T-cell (primary cell): Measurements from ENCODE around the gene KCNAB2. TPM values are rescaled to one million over a fixed set of nuclear protein-coding genes. Genes with fewer than 3 reads are reported as not detected.
A peak's percentile ranks its signal among the peaks of the same experiment; 100 is the strongest.

ENCODE experiments used
- ATAC-seq, 4 experiments: fragments of 200-7000 bp in 3 of 4; fragments of 150-1000 bp in 1 of 4; cut with Tn5 transposase; replicated peaks in 1 of 4; 1 replicate in 3 of 4; 2 replicates in 1 of 4; pipeline ENCODE4 v1.10.0; 2021; ENCODE audit warnings: moderate library complexity in 3 of 4, mild to moderate bottlenecking in 2 of 4, moderate number of reproducible peaks in 1 of 4
- CTCF ChIA-PET, 2 donors: fragments of 300-600 bp; sonication (Branson Sonifier 250); formaldehyde crosslinking; loops; one replicate each; lab custom pipeline; 2022; ENCODE audit warnings: antibody characterized with exemption in 2 of 2; lab: Charles Lee
- POLR2A ChIA-PET, 2 donors: fragments of 300-600 bp; sonication (Branson Sonifier 250); formaldehyde crosslinking; loops; one replicate each; lab custom pipeline; 2022; ENCODE audit warnings: antibody characterized with exemption in 2 of 2; lab: Charles Lee
- DNase-seq, 35 experiments: peaks; one replicate each; pipeline versions ENCODE4 v3.0.0 to v3.0.0-alpha.2; 2013 to 2023
- H3K27ac ChIP-seq: one replicate; pipeline ENCODE4 v1.5.1; 2013; ENCODE audit warnings: low read length
- H3K27me3 ChIP-seq, 2 experiments: replicated peaks in 1 of 2; 1 replicate in 1 of 2; 2 replicates in 1 of 2; pipeline versions ENCODE4 v1.6.1 to v1.7.0; 2013; ENCODE audit warnings: low read length in 1 of 2, mixed read lengths in 1 of 2; ENCODE audit not compliant: control insufficient read depth in 2 of 2, insufficient read depth in 2 of 2; ENCODE audit errors: extremely low read depth in 1 of 2
- H3K36me3 ChIP-seq, 2 donors: 1 replicate in 1 of 2; 2 replicates in 1 of 2; pipeline versions ENCODE4 v1.6.1 to v1.7.0; 2013; ENCODE audit warnings: low read length in 1 of 2; ENCODE audit not compliant: control insufficient read depth in 2 of 2, insufficient read depth in 1 of 2; ENCODE audit errors: extremely low read depth in 1 of 2
- H3K4me1 ChIP-seq, 2 experiments: 1 replicate in 1 of 2; 2 replicates in 1 of 2; pipeline versions ENCODE4 v1.6.1 to v1.7.0; 2013; ENCODE audit warnings: low read length in 2 of 2, mixed read lengths in 1 of 2; ENCODE audit not compliant: insufficient read depth in 2 of 2, control insufficient read depth in 1 of 2; ENCODE audit errors: extremely low read depth in 1 of 2
- H3K4me3 ChIP-seq, 2 donors: 1 replicate in 1 of 2; 2 replicates in 1 of 2; pipeline versions ENCODE4 v1.5.1 to v1.7.0; 2013; ENCODE audit warnings: mild to moderate bottlenecking in 2 of 2, low read length in 1 of 2, moderate library complexity in 1 of 2; ENCODE audit not compliant: control insufficient read depth in 1 of 2; ENCODE audit errors: extremely low read depth in 1 of 2
- H3K9me3 ChIP-seq: 2 replicates; pipeline ENCODE4 v1.7.0; 2013
- H3K27ac Mint-ChIP-seq, 2 donors: one replicate each; pipeline ENCODE4 v1.8.0; 2020 to 2021; ENCODE audit warnings: mild to moderate bottlenecking in 2 of 2, mixed read lengths in 2 of 2
- H3K27me3 Mint-ChIP-seq, 2 donors: one replicate each; pipeline ENCODE4 v1.8.0; 2021 to 2022; ENCODE audit warnings: mixed read lengths in 2 of 2
- H3K36me3 Mint-ChIP-seq: one replicate; pipeline ENCODE4 v1.8.0; 2021; ENCODE audit warnings: mixed read lengths
- H3K4me1 Mint-ChIP-seq, 3 donors: one replicate each; pipeline ENCODE4 v1.8.0; 2020 to 2022; ENCODE audit warnings: mixed read lengths in 3 of 3, mild to moderate bottlenecking in 1 of 3
- H3K4me3 Mint-ChIP-seq, 3 donors: one replicate each; pipeline ENCODE4 v1.8.0; 2020 to 2022; ENCODE audit warnings: mild to moderate bottlenecking in 3 of 3, mixed read lengths in 3 of 3, moderate library complexity in 3 of 3
- H3K9me3 Mint-ChIP-seq, 3 donors: one replicate each; pipeline ENCODE4 v1.8.0; 2020 to 2022; ENCODE audit warnings: mixed read lengths in 3 of 3
- WGBS: methylation state at CpG from one replicate; pipeline ENCODE4 v1.1.5; 2013; ENCODE audit warnings: missing lambda C conversion rate; ENCODE audit not compliant: insufficient coverage; 5-methylcytosine and 5-hydroxymethylcytosine counted together
- total RNA-seq, 35 experiments: library from RNA in 6 of 35; stranded (reverse) in 6 of 35; fragments of 120-200 nt in 1 of 35; gene quantifications; one replicate each; pipeline versions ENCODE4 v1.2.1 to v1.2.4 and lab custom pipeline; 2013 to 2026

KCNAB2 gene
- total RNA-seq, 5 donors from 2014 or later (not counting 1 experiment from before 2014, with no cell fraction given), result 181 to 270 (median 252) TPM

DNA sequence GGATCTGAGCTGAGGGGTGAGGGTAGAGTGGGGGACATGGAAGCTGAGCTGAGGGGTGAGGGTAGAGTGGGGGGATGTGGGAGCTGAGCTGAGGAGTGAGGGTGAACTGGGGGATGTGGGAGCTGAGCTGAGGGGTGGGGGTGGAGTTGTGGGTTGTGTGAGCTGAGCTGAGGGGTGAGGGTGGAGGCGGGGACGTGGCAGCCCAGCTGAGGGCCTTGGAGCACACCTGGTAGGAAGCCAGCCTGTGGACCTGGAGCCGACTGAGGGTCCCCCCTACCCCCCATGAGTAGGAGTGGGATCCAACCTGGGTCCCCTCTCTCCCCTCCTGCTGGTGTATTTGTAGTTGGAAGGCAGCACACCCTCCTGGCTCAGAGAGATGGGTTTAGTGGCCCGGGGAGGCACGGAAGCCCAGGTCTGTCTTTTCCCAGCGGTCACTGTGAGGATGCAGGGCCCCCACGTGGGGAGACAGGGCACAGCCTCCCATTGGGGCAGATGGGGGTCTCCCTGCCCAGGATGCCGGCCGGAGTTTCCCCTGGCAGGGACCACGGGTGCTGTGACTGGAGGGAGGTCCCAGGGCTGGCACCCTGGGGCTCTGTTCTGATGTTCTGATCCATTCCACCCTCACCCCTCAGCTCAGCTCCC is 40.3 kb upstream of the KCNAB2 start:
- ChIA-PET CTCF (no interaction called here), POLR2A (no interaction called here)
- Histone ChIP-seq H3K27ac (no peak overlapping the region), H3K36me3 (peaks cover 3 to 14% of the 10 kb centered on the region in 2 donors), H3K9me3 (no peaks in the 10 kb centered on the region), H3K4me1 (peaks cover 0 to 50% of the 10 kb centered on the region in 2 experiments), H3K27me3 (no peaks in the 10 kb centered on the region), H3K4me3 (no peak overlapping the region)
- WGBS, result 100% methylated on average over 1 of the region's 10 CpGs
- peaks cover 4% of the 10 kb centered on the region for H3K36me3 Mint-ChIP-seq
- ATAC-seq (no peak), DNase-seq (no peak)
- peaks cover 10 to 43% (median 39%) of the 10 kb centered on the region in 3 donors for H3K4me1 Mint-ChIP-seq
- no peaks in the 10 kb centered on the region for H3K9me3 Mint-ChIP-seq
- H3K27me3 Mint-ChIP-seq, result no peaks in the 10 kb centered on the region
- H3K27ac Mint-ChIP-seq, result peak overlapping the region in 1 of 2 donors; percentile 11
- H3K4me3 Mint-ChIP-seq, result no peak overlapping the region

- ChIA-PET POLR2A (no interaction called here), CTCF (no interaction called here)
- peaks cover 4% of the 10 kb centered on the region for H3K36me3 Mint-ChIP-seq
- 89% methylated on average over 10 of the region's 12 CpGs for WGBS
- no peaks in the 10 kb centered on the region for H3K9me3 Mint-ChIP-seq
- peak overlapping the region in 1 of 3 donors; percentile 39 for H3K4me3 Mint-ChIP-seq
- no peak overlapping the region for H3K27ac Mint-ChIP-seq
- ATAC-seq (no peak), DNase-seq (no peak)
- peak overlapping the region in 1 of 2 donors; percentile 9 for H3K4me3 ChIP-seq
- no peaks in the 10 kb centered on the region for H3K27me3 ChIP-seq
- H3K4me1 Mint-ChIP-seq, result peaks cover 6 to 38% (median 35%) of the 10 kb centered on the region in 3 donors
- H3K27ac ChIP-seq, result no peak overlapping the region
- H3K27me3 Mint-ChIP-seq, result no peaks in the 10 kb centered on the region
- H3K4me1 ChIP-seq, result peaks cover 0 to 55% of the 10 kb centered on the region in 2 experiments
- peaks cover 3 to 11% of the 10 kb centered on the region in 2 donors for H3K36me3 ChIP-seq
- H3K9me3 ChIP-seq, result no peaks in the 10 kb centered on the region
These were observed 38.8 kb upstream of the KCNAB2 start for GRCh38 chr1:6006882-6007281.

DNA sequence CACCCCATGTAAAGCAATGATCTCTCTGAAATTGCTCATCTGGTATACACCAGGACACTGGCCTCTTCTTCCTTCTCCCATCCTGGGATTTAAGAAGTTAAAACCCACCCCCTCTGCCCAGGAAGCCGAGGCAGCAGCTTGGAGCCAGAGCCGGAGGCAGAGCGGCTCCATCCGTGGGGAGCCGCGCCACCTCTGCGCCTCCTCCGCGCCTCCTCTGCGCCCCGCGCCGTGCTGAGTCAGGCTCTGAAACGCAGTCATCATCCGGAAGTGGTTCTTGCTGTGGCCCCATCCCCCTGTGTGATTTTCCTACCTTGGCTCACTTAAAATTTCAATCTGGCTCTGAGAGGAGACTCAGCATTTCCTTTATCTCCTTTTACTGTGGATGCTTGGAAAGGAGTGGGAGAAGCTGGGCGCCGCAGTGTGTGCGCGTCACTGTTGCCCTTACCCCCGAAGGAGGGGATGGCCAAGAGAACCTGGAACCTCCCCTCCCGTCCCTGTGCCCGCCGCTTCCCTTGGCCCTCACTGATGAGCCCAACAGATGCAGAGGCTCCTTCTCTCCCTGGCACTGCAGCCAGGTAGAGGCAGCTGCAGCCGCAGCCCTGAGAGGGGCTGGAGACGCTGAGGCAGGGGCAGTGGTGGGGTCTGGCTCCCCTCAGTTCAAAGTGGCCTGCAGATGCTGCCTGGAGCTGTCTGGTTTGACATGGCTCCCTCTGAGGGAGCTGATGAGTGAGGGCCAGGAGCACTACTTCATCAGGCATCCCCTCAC is 38.2 kb upstream of the KCNAB2 start:
- WGBS, result 32% methylated on average over 20 of the region's 25 CpGs
- Mint-ChIP-seq H3K36me3 (peaks cover 4% of the 10 kb centered on the region), H3K27me3 (no peaks in the 10 kb centered on the region), H3K4me3 (peak overlapping the region in 1 of 3 donors; percentile 39), H3K27ac (no peak overlapping the region), H3K4me1 (peaks cover 6 to 33% (median 30%) of the 10 kb centered on the region in 3 donors), H3K9me3 (no peaks in the 10 kb centered on the region)
- ChIA-PET POLR2A (no interaction called here), CTCF (no interaction called here)
- Histone ChIP-seq H3K9me3 (no peaks in the 10 kb centered on the region), H3K27me3 (no peaks in the 10 kb centered on the region), H3K4me3 (peak overlapping the region in 1 of 2 donors; percentile 9), H3K27ac (no peak overlapping the region), H3K4me1 (peaks cover 0 to 50% of the 10 kb centered on the region in 2 experiments), H3K36me3 (peaks cover 3 to 11% of the 10 kb centered on the region in 2 donors)
- peak in 2 of 4 experiments; percentile 76 to 82 for ATAC-seq
- peak in 3 of 35 experiments; percentile 29 to 42 (median 36) for DNase-seq

GRCh38 chr1:6008084-6008415 is 37.6 kb upstream of the KCNAB2 start:
- no peak overlapping the region for H3K27ac Mint-ChIP-seq
- DNase-seq, result no peak
- no peak overlapping the region for H3K4me3 ChIP-seq
- no peak overlapping the region for H3K4me3 Mint-ChIP-seq
- no peaks in the 10 kb centered on the region for H3K27me3 Mint-ChIP-seq
- ChIA-PET CTCF (no interaction called here), POLR2A (no interaction called here)
- ATAC-seq, result no peak
- peaks cover 6 to 32% (median 29%) of the 10 kb centered on the region in 3 donors for H3K4me1 Mint-ChIP-seq
- no peaks in the 10 kb centered on the region for H3K9me3 Mint-ChIP-seq
- peaks cover 0 to 51% of the 10 kb centered on the region in 2 experiments for H3K4me1 ChIP-seq
- H3K27ac ChIP-seq, result no peak overlapping the region
- 99% methylated on average over 7 of the region's 11 CpGs for WGBS
- no peaks in the 10 kb centered on the region for H3K9me3 ChIP-seq
- H3K36me3 ChIP-seq, result peaks cover 0 to 9% of the 10 kb centered on the region in 2 donors
- H3K27me3 ChIP-seq, result no peaks in the 10 kb centered on the region
- H3K36me3 Mint-ChIP-seq, result peaks cover 4% of the 10 kb centered on the region

DNA sequence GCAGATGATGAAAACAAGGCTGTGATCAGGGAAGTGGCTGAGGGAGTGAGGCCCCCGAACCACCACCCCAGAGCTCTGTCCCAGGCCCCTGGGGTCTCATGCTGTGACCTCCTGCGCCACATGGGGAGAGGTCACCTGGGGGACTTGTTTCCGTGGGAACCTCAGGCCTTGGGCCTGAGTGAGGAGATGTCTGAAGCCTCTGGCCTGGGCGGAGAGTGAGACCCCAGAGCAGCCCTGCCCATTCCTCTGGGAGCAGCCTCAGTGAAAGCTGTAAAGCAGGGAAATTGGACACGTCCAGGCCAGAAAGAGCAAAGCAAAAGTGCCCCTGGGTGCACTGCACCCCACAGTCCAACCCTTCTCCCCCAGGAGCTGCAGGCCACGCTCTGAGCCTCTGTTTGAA is 37.0 kb upstream of the KCNAB2 start:
- 94% methylated on average over 5 of the region's 6 CpGs for WGBS
- ATAC-seq (no peak), DNase-seq (no peak)
- no peaks in the 10 kb centered on the region for H3K27me3 Mint-ChIP-seq
- no peak overlapping the region for H3K27ac ChIP-seq
- peaks cover 3 to 4% of the 10 kb centered on the region in 2 donors for H3K36me3 ChIP-seq
- ChIA-PET POLR2A (no interaction called here), CTCF (no interaction called here)
- no peaks in the 10 kb centered on the region for H3K36me3 Mint-ChIP-seq
- H3K9me3 ChIP-seq, result no peaks in the 10 kb centered on the region
- peaks cover 0 to 55% of the 10 kb centered on the region in 2 experiments for H3K4me1 ChIP-seq
- H3K9me3 Mint-ChIP-seq, result no peaks in the 10 kb centered on the region
- H3K4me3 Mint-ChIP-seq, result no peak overlapping the region
- H3K4me1 Mint-ChIP-seq, result peaks cover 6 to 28% (median 23%) of the 10 kb centered on the region in 3 donors
- no peaks in the 10 kb centered on the region for H3K27me3 ChIP-seq
- H3K4me3 ChIP-seq, result no peak overlapping the region
- no peak overlapping the region for H3K27ac Mint-ChIP-seq

DNA sequence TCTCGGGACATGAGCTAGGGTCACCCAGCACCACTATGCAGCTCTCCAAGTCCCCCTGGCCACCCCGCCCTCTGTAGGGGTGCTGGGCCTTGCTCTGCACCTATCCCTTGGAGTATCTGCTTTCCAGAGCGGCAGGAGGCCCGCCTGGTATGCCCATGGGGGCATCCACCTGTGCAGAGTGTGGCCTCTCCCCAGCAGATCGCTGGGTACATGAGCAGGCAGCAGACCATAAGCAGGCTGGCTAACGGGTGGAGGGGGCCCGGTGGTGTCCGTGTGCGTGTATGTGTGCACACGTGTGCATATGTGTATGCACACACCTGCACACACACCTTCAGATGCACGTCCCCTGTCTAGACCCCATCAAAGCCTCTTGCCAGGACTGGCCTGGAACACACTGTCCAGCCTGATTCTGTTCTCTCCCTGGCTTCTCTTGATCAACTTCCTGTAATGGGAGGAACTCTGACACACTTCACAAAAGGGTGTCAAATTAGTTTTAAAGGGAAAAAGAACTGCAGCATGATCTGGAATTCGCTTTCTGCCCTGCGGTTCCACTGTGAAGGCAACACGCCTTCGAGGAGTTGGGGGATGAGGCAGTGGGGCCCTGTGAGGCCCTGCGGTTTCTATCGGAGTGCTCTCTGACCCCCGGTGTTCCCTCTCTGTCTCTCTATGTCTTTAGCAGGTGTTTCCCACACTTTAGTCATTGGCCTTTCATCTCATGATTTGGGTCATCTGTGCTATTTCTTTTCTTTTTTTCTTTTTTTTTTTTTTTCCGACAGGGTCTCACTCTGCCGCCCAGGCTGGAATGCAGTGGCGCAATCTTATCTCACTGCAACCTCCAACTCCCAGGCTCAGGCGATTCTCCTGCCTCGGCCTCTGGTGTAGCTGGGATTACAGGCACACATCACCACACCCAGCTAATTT is 36.3 kb upstream of the KCNAB2 start:
- CTCF ChIA-PET, result no interaction called here
- Mint-ChIP-seq H3K27ac (no peak overlapping the region), H3K4me1 (peaks cover 2 to 26% (median 18%) of the 10 kb centered on the region in 3 donors), H3K27me3 (no peaks in the 10 kb centered on the region), H3K36me3 (peaks cover 3% of the 10 kb centered on the region), H3K9me3 (no peaks in the 10 kb centered on the region), H3K4me3 (no peak overlapping the region)
- POLR2A ChIA-PET, result no interaction called here
- 96% methylated on average over 15 of the region's 23 CpGs for WGBS
- DNase-seq, result no peak
- Histone ChIP-seq H3K27me3 (no peaks in the 10 kb centered on the region), H3K4me1 (peaks cover 0 to 51% of the 10 kb centered on the region in 2 experiments), H3K9me3 (no peaks in the 10 kb centered on the region), H3K27ac (no peak overlapping the region), H3K36me3 (peaks cover 4% of the 10 kb centered on the region in 2 donors), H3K4me3 (no peak overlapping the region)
- ATAC-seq, result no peak
